Left kidney (tissue), 8 donors: Measurements from ENCODE around the gene RAB28. TPM values are rescaled to one million over a fixed set of nuclear protein-coding genes. Genes with fewer than 3 reads are reported as not detected.

Experiments used
- DNase-seq: peaks from one replicate; pipeline ENCODE4 v3.0.0-alpha.2; 2013
- long read RNA-seq, 8 donors: transcript quantifications; one replicate each; lab custom pipeline, GENCODE V29; 2026
- polyA plus RNA-seq: library from polyadenylated mRNA; unstranded; fragments of 120-200 nt; gene quantifications from one replicate; pipeline ENCODE4 v1.2.1, GENCODE V29; 2013; ENCODE audit not compliant: insufficient read length

Gene RAB28
- 37.3 TPM for polyA plus RNA-seq
- long read RNA-seq, donor 1, transcript RAB28-202 (7 exons, 1,715 nt): major isoform, 6 of 17 reads
- long read RNA-seq, donor 1, partial matches to known transcripts: 9 of 17 reads
- long read RNA-seq, donor 1, other reads (novel, unspliced or antisense): 0 of 17 reads
- long read RNA-seq, donor 2, transcript RAB28-202 (7 exons, 1,715 nt): major isoform, 9 of 18 reads
- long read RNA-seq, donor 2, partial matches to known transcripts: 6 of 18 reads
- long read RNA-seq, donor 2, other reads (novel, unspliced or antisense): 0 of 18 reads
- long read RNA-seq, donor 3, transcript RAB28-202 (7 exons, 1,715 nt): major isoform, 10 of 17 reads
- long read RNA-seq, donor 3, partial matches to known transcripts: 5 of 17 reads
- long read RNA-seq, donor 3, other reads (novel, unspliced or antisense): 0 of 17 reads
- long read RNA-seq, donor 4, partial matches to known transcripts: 0 of 1 reads
- long read RNA-seq, donor 4, other reads (novel, unspliced or antisense): 0 of 1 reads
- long read RNA-seq, donor 5, transcript RAB28-201 (8 exons, 1,810 nt): major isoform, 10 of 35 reads
- long read RNA-seq, donor 5, transcript RAB28-202 (7 exons, 1,715 nt): minor isoform, 7 of 35 reads
- long read RNA-seq, donor 5, partial matches to known transcripts: 15 of 35 reads
- long read RNA-seq, donor 5, other reads (novel, unspliced or antisense): 0 of 35 reads
- long read RNA-seq, donor 6, transcript RAB28-202 (7 exons, 1,715 nt): major isoform, 11 of 19 reads
- long read RNA-seq, donor 6, partial matches to known transcripts: 6 of 19 reads
- long read RNA-seq, donor 6, other reads (novel, unspliced or antisense): 0 of 19 reads
- long read RNA-seq, donor 7, transcript RAB28-202 (7 exons, 1,715 nt): major isoform, 10 of 19 reads
- long read RNA-seq, donor 7, partial matches to known transcripts: 6 of 19 reads
- long read RNA-seq, donor 7, other reads (novel, unspliced or antisense): 0 of 19 reads
- long read RNA-seq, donor 8, transcript RAB28-202 (7 exons, 1,715 nt): major isoform, 5 of 7 reads
- long read RNA-seq, donor 8, partial matches to known transcripts: 0 of 7 reads
- long read RNA-seq, donor 8, other reads (novel, unspliced or antisense): 0 of 7 reads

- peak; percentile 95 for DNase-seq
Measured at GRCh38 chr4:13484122-13484748, at the start of gene RAB28. Gene RAB28, minus strand, starts transcription at chr4:13484340.

DNA sequence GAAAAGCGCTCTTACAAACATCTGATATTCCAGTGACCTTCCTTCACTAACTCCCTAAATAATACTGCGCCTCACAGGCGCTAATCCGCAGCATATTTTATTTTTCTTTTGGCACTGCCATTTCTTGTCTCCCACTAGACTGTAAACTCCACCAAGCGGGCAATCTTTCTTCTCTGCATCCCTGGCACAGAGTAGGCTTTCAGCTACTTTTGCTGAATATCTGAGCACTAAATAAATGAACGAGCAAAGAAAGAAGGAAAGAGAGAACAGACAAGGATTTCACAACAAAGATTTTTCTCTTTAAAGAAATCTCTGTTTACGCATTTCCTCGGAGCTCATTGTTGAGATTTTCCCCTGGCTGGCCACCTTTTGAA is 47.5 kb upstream of the RAB28 start:
- DNase-seq: no peak

DNA sequence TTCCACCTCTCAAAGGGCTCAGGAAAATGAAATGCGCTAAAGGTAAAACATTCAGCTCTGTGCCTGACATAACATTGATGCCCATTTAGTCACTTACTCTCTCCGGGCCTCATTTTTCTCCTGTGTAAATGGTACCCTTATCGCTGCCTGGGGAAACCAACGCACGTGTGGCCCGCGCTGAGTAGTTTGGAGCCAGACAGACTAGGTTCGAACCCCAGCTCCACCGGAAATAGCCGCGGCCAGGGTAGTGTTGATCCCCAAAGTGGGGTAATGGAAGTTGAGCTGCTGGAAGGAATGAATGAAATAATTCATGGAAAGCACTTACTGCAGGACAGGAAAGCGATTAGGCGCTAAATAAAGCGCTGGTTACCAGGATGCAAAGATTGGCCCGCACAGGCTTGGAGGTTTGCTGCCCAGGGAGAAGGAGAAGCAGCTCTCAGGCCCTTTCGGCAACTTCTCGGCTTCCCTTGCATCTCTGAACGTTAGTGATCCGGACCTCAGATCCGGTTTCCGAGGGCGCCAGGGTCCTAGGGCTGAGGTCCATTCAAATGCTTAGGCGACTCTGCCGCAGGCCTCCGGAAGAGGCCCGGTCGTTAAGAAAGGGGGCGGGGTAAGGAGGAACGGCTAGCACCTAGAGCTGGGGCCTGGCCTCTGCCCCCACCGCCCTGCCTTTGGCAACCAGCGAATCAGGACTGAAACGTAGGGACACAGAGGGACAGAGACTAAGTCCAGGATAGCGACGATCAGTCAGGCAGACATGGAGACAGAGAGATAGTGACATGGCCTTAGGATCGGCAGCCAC is 46.9 kb upstream of the RAB28 start:
- DNase-seq: no peak

DNA sequence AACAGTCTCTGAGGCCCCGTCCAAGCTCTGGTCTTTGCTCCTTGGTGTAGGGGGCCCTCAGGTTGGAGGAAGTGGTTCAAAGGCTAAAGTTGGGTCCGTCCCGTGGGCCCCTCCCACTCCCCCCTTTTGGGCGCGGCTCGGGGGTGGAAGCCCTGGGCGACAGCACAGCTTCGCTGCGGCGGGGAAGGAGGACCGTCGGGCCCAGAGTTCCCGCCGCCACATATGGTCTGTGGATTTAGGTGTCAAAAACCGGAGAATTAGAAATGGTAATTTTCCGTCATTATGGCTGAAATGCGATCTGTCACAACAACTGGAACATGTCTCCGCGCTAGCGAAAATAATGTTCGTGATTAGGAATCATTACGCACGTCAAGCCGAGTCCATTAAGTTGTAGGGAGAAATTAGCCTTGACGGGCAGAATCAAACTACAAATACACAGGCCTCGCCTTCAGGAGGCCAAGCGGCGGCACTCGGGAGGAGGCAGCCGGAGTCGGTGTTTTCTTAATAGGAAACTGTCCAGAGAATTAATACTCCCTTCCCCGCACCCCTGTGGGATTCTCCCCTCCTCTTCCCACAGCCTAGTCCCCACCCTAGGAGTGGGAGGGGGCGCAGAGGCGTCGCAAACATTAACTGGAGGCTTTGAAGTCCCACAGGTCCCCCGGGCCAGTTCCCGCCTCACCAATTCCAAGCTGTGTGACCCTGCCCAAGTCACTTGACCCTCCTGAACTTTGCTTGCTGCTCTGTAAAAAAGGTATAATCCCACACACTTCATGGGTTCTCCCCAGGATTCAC is 45.2 kb upstream of the RAB28 start:
- no peak for DNase-seq

GRCh38 chr4:13528821-13529127 is 44.6 kb upstream of the RAB28 start:
- no peak for DNase-seq

DNA sequence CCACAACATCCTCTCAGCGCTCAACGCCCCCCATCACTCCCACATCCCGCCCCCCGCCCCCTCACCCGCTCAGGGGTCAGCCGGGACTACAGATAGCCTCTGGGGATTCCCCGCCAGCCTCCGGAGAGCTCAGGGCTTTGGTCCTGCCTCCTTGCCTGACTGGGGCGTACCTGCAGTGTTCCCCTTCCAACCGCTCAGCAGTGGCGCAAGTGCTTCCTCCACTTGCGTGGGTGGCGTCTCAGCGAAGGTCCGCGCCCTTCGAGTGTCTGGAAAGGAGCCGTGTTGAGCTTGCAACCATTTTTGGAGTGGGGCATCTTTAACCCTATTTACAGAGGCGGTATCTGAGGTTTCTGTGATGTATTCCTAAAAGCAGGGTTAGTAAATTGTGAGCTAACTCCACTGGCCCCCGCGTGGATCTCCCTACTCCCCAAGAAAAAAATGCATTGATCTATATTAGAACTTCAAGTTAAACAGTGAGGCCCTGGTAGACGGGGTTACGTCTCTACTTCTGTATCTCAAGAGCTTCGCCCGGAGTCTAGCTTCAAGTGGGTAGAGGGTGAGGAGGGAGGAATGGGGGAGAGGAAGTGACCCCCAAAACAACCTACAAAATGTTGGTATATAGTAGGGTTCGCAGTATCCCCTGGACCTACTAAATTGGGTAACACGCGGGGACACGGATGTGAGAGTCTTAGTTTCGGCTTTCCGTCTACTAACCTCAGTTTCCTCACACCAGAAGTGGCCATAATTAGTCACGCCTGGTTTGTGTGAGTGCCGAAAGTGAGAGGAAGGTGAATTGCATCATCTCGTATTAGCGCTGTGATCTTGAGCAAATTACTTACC is 44.1 kb upstream of the RAB28 start:
- no peak for DNase-seq

DNA sequence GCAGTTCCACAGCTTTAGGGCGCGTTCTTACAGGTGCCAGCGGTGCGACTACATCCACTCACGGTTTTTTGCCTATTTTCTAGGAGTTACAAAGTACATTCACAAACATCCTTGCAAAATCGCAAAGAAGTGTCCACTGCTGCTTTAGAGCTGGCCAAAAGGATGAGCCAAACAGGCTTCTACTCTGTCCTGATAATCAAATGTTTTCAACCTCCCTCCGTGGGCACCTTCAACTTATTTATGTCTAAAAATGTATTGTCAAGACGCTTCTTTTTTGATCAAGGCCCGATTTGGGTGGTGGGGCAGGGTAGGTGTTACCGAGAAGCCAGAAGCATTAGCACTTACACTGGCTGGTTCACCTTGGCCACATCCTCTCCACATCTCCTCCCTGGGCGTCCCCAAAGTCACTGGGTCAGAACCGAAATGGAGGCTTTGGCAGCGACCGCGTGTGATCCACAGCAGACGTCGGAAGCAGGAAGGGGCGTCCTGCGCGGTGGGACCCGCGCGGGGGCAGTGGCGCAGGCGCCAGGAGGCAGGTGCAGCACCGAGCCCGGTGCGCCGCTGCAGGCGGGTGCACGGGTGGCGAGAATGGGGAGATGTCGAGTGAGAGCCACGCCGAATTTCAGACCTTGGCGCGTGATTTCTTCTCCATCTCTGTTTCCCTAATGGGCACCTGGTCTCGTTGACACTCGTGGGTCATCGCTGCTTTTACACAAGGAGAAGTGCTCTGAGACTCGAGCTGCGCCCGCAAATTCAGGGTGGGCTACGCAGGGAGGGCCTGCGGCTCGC is 43.2 kb upstream of the RAB28 start:
- no peak for DNase-seq

GRCh38 chr4:13526658-13527057 is 42.5 kb upstream of the RAB28 start:
- no peak for DNase-seq

- DNase-seq: no peak
Measured at GRCh38 chr4:13525606-13526281, 41.6 kb upstream of the RAB28 start.

- DNase-seq: no peak
Measured at GRCh38 chr4:13524504-13525243, 40.5 kb upstream of the RAB28 start.

- no peak for DNase-seq
Measured at GRCh38 chr4:13523591-13524503, 39.7 kb upstream of the RAB28 start.

DNA sequence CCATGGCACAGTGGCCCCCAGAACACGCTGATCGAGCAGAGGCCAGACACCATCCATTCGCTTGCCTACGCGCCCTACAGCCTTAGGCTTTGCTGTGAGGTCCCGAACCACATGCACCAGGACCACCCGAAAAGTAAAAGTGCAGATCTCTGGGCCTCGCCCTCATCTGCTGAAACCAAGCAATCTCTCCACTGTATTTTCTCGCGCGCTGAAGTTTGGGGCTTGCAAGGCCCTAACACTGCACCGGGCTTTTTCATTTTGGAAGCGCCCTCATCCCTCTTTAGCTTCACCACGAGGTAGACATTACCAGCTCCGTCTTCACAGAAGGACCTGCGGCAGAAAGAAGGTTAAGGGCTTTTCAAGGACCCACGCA is 39.0 kb upstream of the RAB28 start:
- no peak for DNase-seq

DNA sequence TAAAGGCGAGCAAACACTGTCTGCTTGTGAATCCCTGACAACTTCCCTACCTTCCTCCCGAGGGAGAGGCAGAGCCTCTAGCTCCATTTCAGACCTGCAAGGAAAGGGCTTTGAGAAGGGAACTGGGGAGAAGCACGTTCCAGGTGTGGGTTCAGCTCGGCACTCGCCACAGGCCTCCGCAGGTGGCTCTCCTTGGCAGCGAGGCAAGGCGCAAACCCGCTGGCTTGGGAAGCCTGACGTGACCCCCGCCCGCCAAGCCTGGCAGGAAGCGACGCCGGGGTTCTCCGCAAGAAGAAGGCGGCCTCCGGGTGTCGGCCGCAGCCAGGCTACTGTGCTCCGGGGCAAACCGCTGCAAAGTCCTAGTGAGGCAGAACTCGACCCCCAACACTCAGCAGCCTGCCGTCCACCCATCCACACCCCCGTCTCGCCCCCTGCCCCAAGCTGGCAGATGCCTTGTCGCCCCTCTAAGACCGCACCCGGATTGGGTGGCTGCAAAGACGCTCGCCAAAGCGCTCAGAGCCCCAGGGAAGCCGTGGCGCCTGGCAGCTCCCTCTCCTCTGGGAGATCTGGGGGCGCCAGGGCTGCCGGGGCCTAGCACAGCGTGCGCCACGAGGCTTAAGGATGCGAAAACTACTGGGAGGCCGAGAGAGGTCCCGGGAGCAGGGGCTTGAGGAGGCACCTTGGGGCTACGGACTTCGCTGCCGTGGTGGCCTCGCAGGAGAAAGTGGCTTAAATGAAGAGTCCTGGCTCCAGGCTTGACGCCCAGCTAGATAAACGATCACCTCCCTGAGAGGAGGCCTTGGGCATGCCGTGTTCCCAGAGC is 38.4 kb upstream of the RAB28 start:
- no peak for DNase-seq

- no peak for DNase-seq
Measured at GRCh38 chr4:13521047-13521446, 36.9 kb upstream of the RAB28 start.

DNA sequence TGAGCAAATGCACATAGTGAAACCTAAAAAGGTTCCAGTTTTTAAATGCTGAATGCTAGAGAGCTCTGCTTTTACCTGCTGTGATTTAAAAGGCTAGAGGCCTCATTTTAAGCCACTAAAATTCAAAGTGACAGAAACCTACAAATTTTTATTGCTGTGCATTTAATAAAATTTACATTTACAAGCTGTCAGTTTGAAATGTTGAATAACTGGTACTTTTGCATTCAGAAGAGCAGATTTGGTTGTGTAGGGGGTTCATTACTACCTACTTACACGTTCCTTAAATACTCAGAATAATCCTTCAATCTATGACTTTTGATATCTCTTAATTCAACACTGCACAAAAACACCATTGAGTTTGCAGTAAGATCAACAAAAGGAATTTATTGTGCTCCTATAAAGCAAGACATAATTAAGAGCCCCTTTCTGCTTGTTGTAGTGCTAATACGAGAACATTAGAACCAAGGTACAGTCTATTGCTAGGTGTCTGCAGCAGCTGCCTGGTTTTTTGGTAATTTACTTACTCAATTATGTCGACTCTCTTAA is 32.2 kb upstream of the RAB28 start:
- DNase-seq: no peak
